HS-27A (cell line): Measurements from ENCODE around the gene CDH5.
"Not testable (repeated sequence)": the region's sequence is repeated elsewhere in the genome, so short reads cannot be mapped to it uniquely, and the experiment has no call there.

Experiments
- DNase-seq: peaks from one replicate; pipeline ENCODE4 v3.0.0-alpha.2; 2012; ENCODE audit warnings: low read depth, missing footprints

Gene CDH5

DNA sequence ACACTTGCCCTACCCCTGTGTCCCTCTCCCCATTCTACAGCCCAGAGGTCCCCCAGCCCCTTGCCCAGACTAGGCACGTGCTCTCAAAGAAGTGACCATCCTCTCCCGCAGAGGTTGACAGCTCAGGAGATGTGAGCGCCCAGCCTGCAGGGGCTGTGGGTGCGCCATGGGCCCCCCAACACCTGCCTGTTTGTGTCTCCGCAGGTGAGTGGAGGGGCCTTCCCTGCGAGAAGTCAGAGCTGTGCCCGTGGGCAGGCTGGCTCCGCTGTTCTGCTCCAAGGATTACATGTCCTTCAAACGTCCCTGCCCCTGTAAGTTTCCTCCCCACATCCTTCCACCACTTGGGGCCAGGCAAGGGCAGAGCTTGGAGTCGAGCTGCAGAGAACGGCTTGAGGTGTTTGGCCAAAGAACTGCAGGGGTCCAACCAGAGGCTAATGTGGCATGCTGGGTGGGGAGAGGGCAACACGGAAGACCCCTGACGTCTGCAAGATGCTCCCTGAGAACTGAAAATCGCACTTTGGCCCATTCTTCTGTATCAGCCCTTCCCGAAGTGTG lies 71.0 kb downstream of the CDH5 start:
- DNase-seq: no peak

GRCh38 chr16:66438536-66438935 lies 72.0 kb downstream of the CDH5 start:
- DNase-seq: no peak

DNA sequence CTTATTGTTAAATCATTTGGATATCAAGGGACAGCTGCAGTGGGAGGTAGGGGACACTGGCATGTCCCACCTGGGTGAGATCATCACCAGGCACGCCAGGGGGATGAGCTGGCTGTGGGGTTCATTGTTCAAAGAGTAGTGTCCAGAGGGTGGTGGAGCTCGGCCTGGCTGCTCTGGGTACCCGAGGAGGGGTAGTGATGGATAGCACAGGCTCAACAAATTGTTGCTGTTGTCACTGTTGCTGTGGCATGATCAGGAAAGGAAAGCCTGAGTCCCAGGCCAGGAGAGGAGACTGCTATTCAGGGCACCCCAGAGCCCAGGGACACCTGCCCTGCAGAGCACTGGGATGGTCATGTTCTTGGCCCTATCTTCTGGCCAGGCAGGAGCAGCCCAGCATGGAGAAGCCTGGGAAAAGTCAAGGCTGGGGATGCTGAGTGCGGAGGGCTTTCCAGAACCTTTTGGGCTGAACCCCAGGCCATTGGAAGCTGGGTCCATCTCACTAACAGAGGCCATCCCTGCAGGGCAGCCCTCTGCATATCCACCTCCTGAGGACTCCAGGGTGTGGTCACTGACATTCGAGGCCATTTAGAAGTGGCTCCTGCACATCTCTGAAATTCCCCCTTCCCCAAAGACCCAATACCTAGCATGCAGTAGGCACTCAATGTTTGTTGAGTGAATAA lies 72.7 kb downstream of the CDH5 start:
- no peak for DNase-seq

DNA sequence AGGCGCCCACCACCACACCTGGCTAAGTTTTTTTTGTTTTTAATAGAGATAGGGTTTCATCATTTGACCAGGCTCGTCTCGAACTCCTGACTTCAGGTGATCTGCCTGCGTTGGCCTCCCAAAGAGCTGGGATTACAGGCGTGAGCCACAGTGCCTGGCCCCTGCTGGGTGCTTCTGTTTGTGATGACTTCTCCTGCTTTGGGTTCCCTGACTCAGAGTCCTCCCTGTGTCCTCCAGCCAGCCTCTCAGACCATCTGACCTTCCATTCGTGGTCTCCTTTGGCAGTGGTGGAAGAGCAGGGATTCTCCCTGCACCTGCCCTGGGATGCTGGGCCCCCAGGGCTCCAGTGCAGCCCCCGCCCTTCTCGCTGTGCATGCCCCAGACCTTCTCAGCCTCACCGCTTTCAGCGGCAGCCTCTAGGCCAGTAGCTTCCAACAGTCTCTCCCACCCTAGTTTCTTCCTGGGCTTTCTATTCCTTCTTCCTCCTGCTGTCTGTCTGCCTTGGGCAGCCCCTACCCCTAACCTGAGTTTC lies 73.8 kb downstream of the CDH5 start:
- DNase-seq: no peak

DNA sequence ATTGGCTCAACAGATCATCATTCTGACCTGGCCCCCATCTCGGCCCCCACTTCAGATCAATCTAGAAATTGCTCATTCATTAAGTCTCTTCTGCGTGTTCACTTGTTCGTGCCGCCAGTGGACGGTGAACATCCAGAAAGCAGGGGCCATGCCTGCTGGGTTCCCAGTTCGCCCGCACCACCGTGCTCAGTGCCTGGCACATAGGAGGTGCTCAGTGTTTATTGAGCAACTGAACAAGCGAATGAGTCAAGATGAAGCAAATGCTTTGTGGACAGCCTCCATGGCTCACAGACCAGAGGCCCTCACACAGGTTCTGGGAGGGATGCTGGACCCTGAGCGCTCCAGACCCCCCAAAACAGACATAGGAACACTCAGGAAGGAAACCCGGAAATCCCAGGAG lies 74.5 kb downstream of the CDH5 start:
- no peak for DNase-seq

- DNase-seq: no peak
Measured at GRCh38 chr16:66441586-66442375, 75.3 kb downstream of the CDH5 start.

DNA sequence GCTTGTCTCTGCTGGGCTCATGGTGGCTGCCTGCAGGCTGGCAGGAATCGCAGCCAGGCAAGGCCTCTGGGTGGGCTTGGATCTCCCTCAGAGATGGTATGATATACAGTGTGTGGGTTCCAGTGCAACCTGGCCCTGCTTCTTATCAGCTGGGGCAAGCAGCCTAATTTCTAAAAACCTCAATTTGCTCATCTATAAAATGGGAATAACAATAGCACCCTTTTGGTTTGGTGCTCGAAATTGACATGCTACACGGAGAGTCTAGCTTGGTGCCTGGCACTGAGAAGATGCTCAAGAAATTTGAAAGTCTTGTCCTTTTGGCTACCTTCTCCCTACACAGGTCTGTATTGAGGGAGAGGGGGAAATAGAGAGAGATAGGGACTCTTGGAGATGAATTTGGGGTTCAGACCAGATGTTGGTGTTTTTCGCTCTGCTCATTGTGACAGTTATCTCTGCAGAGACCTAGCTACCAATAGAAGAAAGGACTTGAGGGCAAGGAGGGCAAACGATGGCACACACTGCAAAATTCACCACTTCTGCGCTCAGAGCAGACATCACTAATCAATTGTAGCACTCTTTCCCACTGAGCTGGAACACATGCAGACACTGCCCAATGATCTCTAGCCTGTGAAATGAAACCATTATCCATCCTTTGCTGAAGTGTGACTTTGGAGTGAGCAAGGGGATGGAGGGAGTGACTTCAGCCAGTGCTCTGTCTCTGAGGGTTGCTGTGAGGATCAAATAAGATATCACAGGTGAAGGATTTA lies 76.2 kb downstream of the CDH5 start:
- no peak for DNase-seq

GRCh38 chr16:66443269-66443652 lies 76.8 kb downstream of the CDH5 start:
- DNase-seq: no peak

DNA sequence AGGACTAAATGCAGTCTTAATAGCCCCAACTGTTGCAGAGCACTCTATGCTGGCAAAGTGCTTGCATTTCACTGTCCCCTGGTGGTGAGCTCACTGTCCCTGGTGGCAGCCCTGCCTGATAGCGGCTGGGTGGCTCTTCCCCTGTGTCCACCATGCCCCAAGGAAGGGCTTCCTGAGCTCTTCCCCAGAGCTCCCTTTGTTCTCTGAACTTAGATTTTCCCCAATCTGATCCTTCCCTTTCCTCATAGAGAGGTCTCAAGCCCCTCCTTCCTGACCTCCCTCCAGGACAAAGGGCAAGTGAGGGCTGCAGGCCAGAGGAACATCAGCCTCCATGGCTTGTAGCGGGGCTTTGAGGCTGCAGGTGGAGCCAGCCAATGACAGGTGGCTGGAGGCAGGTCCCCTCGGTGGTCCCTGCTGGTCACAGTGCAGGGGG lies 77.6 kb downstream of the CDH5 start:
- no peak for DNase-seq

DNA sequence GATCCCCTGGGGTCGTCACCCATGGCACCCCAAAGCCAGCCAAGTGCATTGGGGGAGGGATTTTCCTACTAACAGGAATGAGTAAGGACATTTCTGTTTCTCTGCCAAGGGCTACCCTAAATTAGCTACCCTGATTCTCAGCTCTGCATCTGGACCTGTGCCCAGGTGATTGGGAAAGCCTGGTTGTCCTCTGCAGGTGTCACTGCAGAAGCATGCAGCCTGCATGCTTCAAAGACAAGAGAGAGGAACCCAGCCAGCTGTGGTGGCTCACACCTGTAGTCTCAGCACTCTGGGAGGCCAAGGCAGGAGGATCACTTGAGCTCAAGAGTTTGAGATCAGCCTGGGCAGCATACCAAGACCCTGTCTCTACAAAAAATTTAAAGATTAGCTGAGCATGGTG lies 80.2 kb downstream of the CDH5 start:
- no peak for DNase-seq

DNA sequence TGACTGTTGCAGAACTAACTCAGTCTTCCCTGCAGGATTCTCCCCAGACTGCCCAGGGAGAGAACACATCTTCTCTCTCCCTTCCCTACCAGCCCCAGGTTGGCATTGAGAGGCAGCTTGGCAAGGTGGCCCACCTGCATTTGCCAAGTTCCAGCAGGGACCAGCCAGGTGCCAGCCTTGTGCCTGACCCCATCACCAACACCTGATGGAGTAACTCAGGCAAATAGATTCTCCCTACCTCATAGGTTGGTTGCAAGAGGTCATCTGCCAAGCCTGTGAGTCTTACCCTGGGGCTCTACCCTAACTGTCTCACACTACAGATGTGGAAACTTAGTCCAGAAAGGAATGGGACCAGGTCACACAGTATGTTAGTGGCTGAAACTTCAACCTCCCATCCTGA lies 81.0 kb downstream of the CDH5 start:
- no peak for DNase-seq

DNA sequence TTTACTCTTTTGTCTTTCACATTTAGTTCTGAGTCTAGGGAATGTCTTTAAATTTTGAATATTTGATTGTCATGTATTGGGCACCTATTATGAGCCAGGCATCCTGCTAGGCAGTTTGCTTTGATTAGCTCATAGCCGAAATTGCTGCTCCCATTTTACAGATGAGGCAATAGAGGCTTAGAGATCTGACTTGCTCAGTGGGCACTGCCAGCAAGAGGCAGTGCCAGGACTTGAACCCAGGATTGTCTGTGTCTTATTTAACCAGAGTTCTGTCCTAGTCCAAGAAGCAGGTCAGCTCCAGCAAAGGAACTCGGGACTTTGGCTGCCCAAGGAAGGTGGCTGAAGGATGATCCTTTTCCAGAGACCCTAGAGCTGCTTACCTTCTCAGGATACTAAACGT lies 85.1 kb downstream of the CDH5 start:
- no peak for DNase-seq

DNA sequence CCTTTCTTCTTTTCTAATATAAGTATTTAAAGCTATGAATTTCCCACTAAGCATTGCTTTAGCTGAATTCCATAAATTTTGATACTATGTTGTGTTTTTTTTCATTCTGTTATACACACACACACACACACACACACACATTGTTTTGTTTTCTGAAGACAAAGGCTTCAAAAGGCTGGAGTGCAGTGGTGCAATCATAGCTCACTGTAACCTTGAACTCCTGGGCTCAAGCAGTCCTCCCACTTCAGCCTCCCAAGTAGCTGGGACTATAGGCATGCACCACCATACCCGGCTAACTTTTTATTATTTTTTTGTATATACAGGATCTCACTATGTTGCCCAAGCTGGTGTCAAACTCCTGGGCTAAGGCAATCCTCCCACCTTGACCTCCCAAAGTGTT lies 86.7 kb downstream of the CDH5 start:
- not testable (repeated sequence) for DNase-seq
